ENCODE results near the gene RTEL1. TPM values are rescaled to one million over a fixed set of nuclear protein-coding genes. Genes with fewer than 3 reads are reported as not detected.

Gene RTEL1
- total and polyA plus RNA-seq, 9 of the 15 experiments (the other 6 are each of a cell fraction or from before 2014, with no cell fraction given): 0.36 to 61.0 (median 17.9) TPM

GRCh38 chr20:63661108-63661507 is 3.0 kb downstream of the RTEL1 start (continued):
- TF ChIP-seq ARID4B (CRISPR knock-in tag; IDR thresholded peaks at IDR 0.05) (no peak), EWSR1 (IDR thresholded peaks at IDR 0.05; ENCODE audit: borderline replicate concordance, low read depth, partially characterized antibody) (no peak), CBX2 (IDR thresholded peaks at IDR 0.05; ENCODE audit: insufficient read depth, low read length, poor library complexity, severe bottlenecking) (no peak), SFPQ (IDR thresholded peaks at IDR 0.05; ENCODE audit: low read depth, low read length) (no peak), L3MBTL2 (IDR thresholded peaks at IDR 0.05) (no peak), CTBP1 (IDR thresholded peaks at IDR 0.05; ENCODE audit: borderline replicate concordance) (no peak), ZNF609 (CRISPR knock-in tag; IDR thresholded peaks at IDR 0.05; ENCODE audit: borderline replicate concordance) (no peak)
